A549 treated with CORT108297 at 1 μM for 4 hours (cell line): ENCODE results near the gene FREY1. TPM values are rescaled to one million over a fixed set of nuclear protein-coding genes. Genes with fewer than 3 reads are reported as not detected.

ENCODE experiments used
- total RNA-seq: library from RNA; stranded (reverse); fragments of 200-300 nt; extraction: Qiagen RNA extraction; gene quantifications from 5 replicates; pipeline ENCODE4 v1.2.3, GENCODE V29; 2022

Gene FREY1, protein sequence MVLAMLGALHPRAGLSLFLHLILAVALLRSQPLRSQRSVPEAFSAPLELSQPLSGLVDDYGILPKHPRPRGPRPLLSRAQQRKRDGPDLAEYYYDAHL
- 0.14 to 1.0 TPM (median 0.45 TPM) in 4 of 5 replicates, not detected in the other for total RNA-seq

GRCh38 chr11:45906965-45907611, at the start of gene FREY1:
Gene FREY1, minus strand, starts transcription at chr11:45907271. Its CDS starts 26 bp downstream, at chr11:45907245.

GRCh38 chr11:45922425-45923082, 15.5 kb upstream of the FREY1 start, which contains the start of gene LARGE2:
Gene LARGE2, plus strand, starts transcription at chr11:45922656. Its CDS starts 227 bp downstream, at chr11:45922883.

GRCh38 chr11:45917623-45918330, 10.7 kb upstream of the FREY1 start, which contains the start of gene PEX16:
Gene PEX16, minus strand, starts transcription at chr11:45917877. Its CDS starts 66 bp downstream, at chr11:45917811.

DNA sequence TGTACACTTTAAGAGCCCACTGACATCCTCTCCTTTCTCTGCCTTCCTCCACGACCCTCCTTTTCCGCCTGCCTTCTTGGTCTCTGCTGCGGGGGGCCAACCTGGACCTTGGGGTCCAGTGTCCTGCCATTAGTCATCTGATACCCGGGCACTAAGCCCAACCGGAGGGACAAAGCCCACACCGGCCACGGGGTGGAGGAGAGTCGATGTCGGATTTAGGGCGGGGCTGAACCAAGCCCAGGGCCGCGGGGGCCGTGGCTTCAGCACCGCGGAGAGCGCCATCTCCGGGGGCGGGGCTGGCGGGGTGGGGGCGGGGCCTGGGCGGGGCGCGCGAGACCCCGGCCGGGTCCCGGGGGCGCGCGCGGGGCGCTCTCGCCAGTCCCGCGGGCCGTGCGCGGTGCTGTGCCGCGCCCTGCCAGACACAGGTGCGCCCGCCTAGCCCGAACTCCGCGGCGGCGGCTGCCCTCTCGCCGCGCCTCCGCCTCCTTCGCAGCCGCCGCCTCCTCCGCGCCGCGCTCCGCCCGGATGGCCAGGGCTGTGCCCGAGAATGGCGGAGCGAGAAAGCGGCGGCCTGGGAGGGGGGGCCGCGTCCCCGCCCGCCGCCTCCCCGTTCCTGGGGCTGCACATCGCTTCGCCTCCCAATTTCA, 21.7 kb downstream of the FREY1 start, which contains the start of gene MAPK8IP1:
MAPK8IP1 (plus strand) TSS at position 378 of the 647 bp plus-strand sequence; CDS start at position 548, 170 bp downstream.

Other genes with a start within 250 kb of the FREY1 start
- 1.4 to 1.7 TPM (median 1.7 TPM) in 5 replicates for gene CHST1, start 241.6 kb downstream of the FREY1 start, total RNA-seq
- 24.7 to 34.1 TPM (median 31.6 TPM) in 5 replicates for gene SLC35C1, start 102.1 kb downstream of the FREY1 start, total RNA-seq
- 2.7 to 3.8 TPM (median 3.4 TPM) in 5 replicates for gene CRY2, start 59.8 kb downstream of the FREY1 start, total RNA-seq
- 5.4 to 6.5 TPM (median 6.3 TPM) in 5 replicates for gene MAPK8IP1, start 21.6 kb downstream of the FREY1 start, total RNA-seq
- gene PEX16, start 10.6 kb upstream of the FREY1 start, total RNA-seq, result 13.3 to 21.0 TPM (median 19.4 TPM) in 5 replicates
- 1.2 to 3.6 TPM (median 2.4 TPM) in 5 replicates for gene LARGE2, start 15.4 kb upstream of the FREY1 start, total RNA-seq
- gene PHF21A, start 214.2 kb upstream of the FREY1 start, total RNA-seq, result 10.0 to 14.7 TPM (median 13.1 TPM) in 5 replicates